SU-DHL-6 (cell line): ENCODE measurements around the gene TLN1.

Source experiments
- EZH2phosphoT487 ChIP-seq: fragments of 200-600 bp; sonication (generic), shearing (Covaris generic); conservative IDR thresholded peaks from 2 replicates; pipeline ENCODE4 v1.6.1; 2018; ENCODE audit warnings: mild to moderate bottlenecking, antibody characterized with exemption, low read length, moderate library complexity, mixed read lengths
- TF ChIP-seq, protein P1 (sequence below): fragments of 200-600 bp; sonication (generic); IDR thresholded peaks from one replicate; pipeline ENCODE4 v1.5.1; 2017; ENCODE audit warnings: antibody characterized with exemption, mild to moderate bottlenecking, low read length, moderate library complexity; ENCODE audit not compliant: insufficient read depth, poor library complexity, severe bottlenecking

- TF ChIP-seq, protein P1, sequence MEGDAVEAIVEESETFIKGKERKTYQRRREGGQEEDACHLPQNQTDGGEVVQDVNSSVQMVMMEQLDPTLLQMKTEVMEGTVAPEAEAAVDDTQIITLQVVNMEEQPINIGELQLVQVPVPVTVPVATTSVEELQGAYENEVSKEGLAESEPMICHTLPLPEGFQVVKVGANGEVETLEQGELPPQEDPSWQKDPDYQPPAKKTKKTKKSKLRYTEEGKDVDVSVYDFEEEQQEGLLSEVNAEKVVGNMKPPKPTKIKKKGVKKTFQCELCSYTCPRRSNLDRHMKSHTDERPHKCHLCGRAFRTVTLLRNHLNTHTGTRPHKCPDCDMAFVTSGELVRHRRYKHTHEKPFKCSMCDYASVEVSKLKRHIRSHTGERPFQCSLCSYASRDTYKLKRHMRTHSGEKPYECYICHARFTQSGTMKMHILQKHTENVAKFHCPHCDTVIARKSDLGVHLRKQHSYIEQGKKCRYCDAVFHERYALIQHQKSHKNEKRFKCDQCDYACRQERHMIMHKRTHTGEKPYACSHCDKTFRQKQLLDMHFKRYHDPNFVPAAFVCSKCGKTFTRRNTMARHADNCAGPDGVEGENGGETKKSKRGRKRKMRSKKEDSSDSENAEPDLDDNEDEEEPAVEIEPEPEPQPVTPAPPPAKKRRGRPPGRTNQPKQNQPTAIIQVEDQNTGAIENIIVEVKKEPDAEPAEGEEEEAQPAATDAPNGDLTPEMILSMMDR: no peak
- no peak for TF ChIP-seq EZH2phosphoT487
These were observed 51.5 kb downstream of the TLN1 start for GRCh38 chr9:35680331-35681105.
